ENCODE data around the gene RAD50. TPM values are rescaled to one million over a fixed set of nuclear protein-coding genes. Genes with fewer than 3 reads are reported as not detected.

Gene RAD50
- total RNA-seq, 6 experiments from 2014 or later: 11.6 to 27.7 (median 12.8) TPM

GRCh38 chr5:132646583-132647266 lies 89.9 kb downstream of the RAD50 start:
- Mint-ChIP-seq H3K27ac (no peak overlapping the region), H3K27me3 (ENCODE audit: insufficient read depth) (peaks cover 8% of the 10 kb centered on the region)

GRCh38 chr5:132647473-132647872 lies 90.7 kb downstream of the RAD50 start:
- DNase-seq: no peak
- Mint-ChIP-seq H3K27me3 (ENCODE audit: insufficient read depth) (peaks cover 10% of the 10 kb centered on the region), H3K9me3 (no peaks in the 10 kb centered on the region), H3K27ac (no peak overlapping the region), H3K4me1 (ENCODE audit: low read depth) (no peaks in the 10 kb centered on the region), H3K36me3 (ENCODE audit: low read depth) (no peaks in the 10 kb centered on the region; the same call in 1 of the 2 replicates), H3K4me3 (no peak overlapping the region)
- TF ChIP-seq CTCF (IDR thresholded peaks at IDR 0.05): no peak

More at GRCh38 chr5:132646583-132647266, 89.9 kb downstream of the RAD50 start:
- Mint-ChIP-seq H3K36me3 (ENCODE audit: low read depth) (no peaks in the 10 kb centered on the region; the same call in 1 of the 2 replicates), H3K4me1 (ENCODE audit: low read depth) (no peaks in the 10 kb centered on the region), H3K9me3 (no peaks in the 10 kb centered on the region), H3K4me3 (no peak overlapping the region)
- DNase-seq: no peak
- TF ChIP-seq CTCF (IDR thresholded peaks at IDR 0.05): no peak

DNA sequence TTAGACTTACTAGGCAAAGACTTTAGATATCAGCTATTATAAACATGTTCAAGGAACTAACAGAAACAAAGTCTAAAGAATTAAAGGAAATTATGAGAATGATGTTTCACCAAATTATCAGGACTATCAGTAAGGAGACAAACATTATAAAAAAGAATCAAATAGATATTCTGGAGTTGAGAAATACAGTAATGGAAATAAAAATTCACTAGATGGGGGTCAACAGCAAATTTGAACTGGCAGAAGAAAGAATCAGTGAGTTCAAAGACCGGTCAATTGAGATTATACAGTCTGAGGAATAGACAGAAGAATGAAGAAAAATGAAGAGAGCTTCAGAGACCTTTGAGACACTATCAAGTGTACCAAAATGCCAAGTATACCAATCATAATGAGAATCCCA lies 91.6 kb downstream of the RAD50 start:
- no peak for DNase-seq
- H3K4me3 Mint-ChIP-seq: no peak overlapping the region
- H3K36me3 Mint-ChIP-seq (ENCODE audit: low read depth): no peaks in the 10 kb centered on the region; the same call in 1 of the 2 replicates
- no peak for TF ChIP-seq CTCF (IDR thresholded peaks at IDR 0.05)
- H3K27me3 Mint-ChIP-seq (ENCODE audit: insufficient read depth): peaks cover 10% of the 10 kb centered on the region
- H3K4me1 Mint-ChIP-seq (ENCODE audit: low read depth): no peaks in the 10 kb centered on the region
- no peaks in the 10 kb centered on the region for H3K9me3 Mint-ChIP-seq
- H3K27ac Mint-ChIP-seq: no peak overlapping the region

- no peaks in the 10 kb centered on the region for H3K4me1 Mint-ChIP-seq (ENCODE audit: low read depth)
- H3K36me3 Mint-ChIP-seq (ENCODE audit: low read depth): no peaks in the 10 kb centered on the region
- H3K4me3 Mint-ChIP-seq: no peak overlapping the region
- H3K9me3 Mint-ChIP-seq: no peaks in the 10 kb centered on the region
- no peak overlapping the region for H3K27ac Mint-ChIP-seq
- peaks cover 28% of the 10 kb centered on the region for H3K27me3 Mint-ChIP-seq (ENCODE audit: insufficient read depth)
- no peak for TF ChIP-seq CTCF (IDR thresholded peaks at IDR 0.05)
- DNase-seq: no peak
These were observed 95.2 kb downstream of the RAD50 start for GRCh38 chr5:132651838-132652469.

- Mint-ChIP-seq H3K4me3 (no peak overlapping the region), H3K36me3 (ENCODE audit: low read depth) (no peaks in the 10 kb centered on the region), H3K27me3 (ENCODE audit: insufficient read depth) (peaks cover 20% of the 10 kb centered on the region), H3K27ac (no peak overlapping the region), H3K9me3 (no peaks in the 10 kb centered on the region), H3K4me1 (ENCODE audit: low read depth) (no peaks in the 10 kb centered on the region)
- no peak for DNase-seq
- TF ChIP-seq CTCF (IDR thresholded peaks at IDR 0.05): no peak
These were observed 96.9 kb downstream of the RAD50 start for GRCh38 chr5:132653716-132654115.

Measured in HFFc6 (cell line).